Activated CD4-positive, CD25-positive, alpha-beta regulatory T cell (primary cell): ENCODE measurements around the gene GNAQ.

Experiments used
- DNase-seq, 4 experiments: peaks; one replicate each; lab custom pipeline; 2025; lab: John Stamatoyannopoulos, UW

The GNAQ gene

GRCh38 chr9:77944556-77945243 is 86.9 kb downstream of the GNAQ start:
- DNase-seq, result no peak

GRCh38 chr9:77943057-77943456 is 88.6 kb downstream of the GNAQ start:
- DNase-seq, result no peak

GRCh38 chr9:77939149-77939668 is 92.4 kb downstream of the GNAQ start:
- DNase-seq, result no peak

- DNase-seq, result no peak
These were observed 93.4 kb downstream of the GNAQ start for GRCh38 chr9:77938163-77938562.

- no peak for DNase-seq
These were observed 95.6 kb downstream of the GNAQ start for GRCh38 chr9:77935974-77936373.

- no peak for DNase-seq
These were observed 96.4 kb downstream of the GNAQ start for GRCh38 chr9:77935211-77935610.

- DNase-seq, result no peak
These were observed 97.6 kb downstream of the GNAQ start for GRCh38 chr9:77933976-77934375.

GRCh38 chr9:77933019-77933418 is 98.6 kb downstream of the GNAQ start:
- no peak for DNase-seq

- DNase-seq, result no peak
These were observed 101.7 kb downstream of the GNAQ start for GRCh38 chr9:77929942-77930341.

- no peak for DNase-seq
These were observed 104.3 kb downstream of the GNAQ start for GRCh38 chr9:77927265-77927664.

GRCh38 chr9:77926371-77926878 is 105.2 kb downstream of the GNAQ start:
- no peak for DNase-seq

GRCh38 chr9:77922591-77922990 is 109.0 kb downstream of the GNAQ start:
- no peak for DNase-seq

GRCh38 chr9:77917800-77918199 is 113.8 kb downstream of the GNAQ start:
- DNase-seq, result no peak

- no peak for DNase-seq
These were observed 114.8 kb downstream of the GNAQ start for GRCh38 chr9:77916820-77917219.

- no peak for DNase-seq
These were observed 115.2 kb downstream of the GNAQ start for GRCh38 chr9:77916410-77916819.

GRCh38 chr9:77915744-77916143 is 115.9 kb downstream of the GNAQ start:
- DNase-seq, result no peak

GRCh38 chr9:77912895-77913693 is 118.5 kb downstream of the GNAQ start:
- DNase-seq, result no peak

GRCh38 chr9:77911928-77912327 is 119.7 kb downstream of the GNAQ start:
- DNase-seq, result no peak

GRCh38 chr9:77910194-77910621 is 121.4 kb downstream of the GNAQ start:
- no peak for DNase-seq

- DNase-seq, result no peak
These were observed 122.3 kb downstream of the GNAQ start for GRCh38 chr9:77909306-77909705.

GRCh38 chr9:77908293-77908692 is 123.3 kb downstream of the GNAQ start:
- DNase-seq, result no peak

GRCh38 chr9:77907585-77907984 is 124.0 kb downstream of the GNAQ start:
- DNase-seq, result no peak

GRCh38 chr9:77906991-77907390 is 124.6 kb downstream of the GNAQ start:
- no peak for DNase-seq
